H9 (cell line): Measurements from ENCODE around the gene DDX60. TPM values are rescaled to one million over a fixed set of nuclear protein-coding genes. Genes with fewer than 3 reads are reported as not detected.

Source experiments
- DNase-seq: peaks from one replicate; pipeline ENCODE4 v3.0.0-alpha.2; 2017
- H2AFZ ChIP-seq: one replicate; pipeline ENCODE4 v1.6.1; 2013; ENCODE audit warnings: mild to moderate bottlenecking, low read length, control low read depth, moderate library complexity
- H2AK5ac ChIP-seq: 2 replicates; pipeline ENCODE4 v1.6.1; 2013; ENCODE audit warnings: low read length, control low read depth, mixed read lengths; ENCODE audit not compliant: insufficient read length
- H2BK120ac ChIP-seq: one replicate; pipeline ENCODE4 v1.6.1; 2013; ENCODE audit warnings: low read depth, mild to moderate bottlenecking, low read length, control low read depth, inconsistent platforms; ENCODE audit not compliant: poor library complexity, severe bottlenecking
- H2BK12ac ChIP-seq: 2 replicates; pipeline ENCODE4 v1.6.1; 2013; ENCODE audit warnings: low read length, control low read depth, mixed read lengths, low read depth; ENCODE audit not compliant: insufficient read length
- H2BK15ac ChIP-seq: 2 replicates; pipeline ENCODE4 v1.6.1; 2013; ENCODE audit warnings: low read depth, low read length, control low read depth
- H2BK20ac ChIP-seq: one replicate; pipeline ENCODE4 v1.6.1; 2013; ENCODE audit warnings: low read depth, mild to moderate bottlenecking, low read length, control low read depth, inconsistent platforms; ENCODE audit not compliant: poor library complexity, severe bottlenecking
- H2BK5ac ChIP-seq: 2 replicates; pipeline ENCODE4 v1.6.1; 2013; ENCODE audit warnings: low read length, control low read depth, mixed read lengths; ENCODE audit not compliant: insufficient read length
- H3K14ac ChIP-seq: 2 replicates; pipeline ENCODE4 v1.6.1; 2013; ENCODE audit warnings: low read length, control low read depth; ENCODE audit not compliant: insufficient read depth
- H3K18ac ChIP-seq: 2 replicates; pipeline ENCODE4 v1.6.1; 2013; ENCODE audit warnings: low read depth, mild to moderate bottlenecking, mixed read lengths, low read length, control low read depth; ENCODE audit not compliant: insufficient read length
- H3K23ac ChIP-seq: 2 replicates; pipeline ENCODE4 v1.6.1; 2013; ENCODE audit warnings: low read length, control low read depth, mixed read lengths, low read depth; ENCODE audit not compliant: insufficient read length
- H3K23me2 ChIP-seq: 2 replicates; pipeline ENCODE4 v1.6.1; 2013; ENCODE audit warnings: low read depth, mild to moderate bottlenecking, mixed read lengths, low read length, control low read depth; ENCODE audit not compliant: insufficient read length, poor library complexity, severe bottlenecking
- H3K27ac ChIP-seq: 2 replicates; pipeline ENCODE4 v1.5.1; 2013; ENCODE audit warnings: low read length, control low read depth, mixed read lengths, low read depth; ENCODE audit not compliant: insufficient read length
- H3K27me3 ChIP-seq: 2 replicates; pipeline ENCODE4 v1.6.1; 2013; ENCODE audit warnings: low read length, control low read depth, inconsistent platforms; ENCODE audit not compliant: insufficient read depth
- H3K4ac ChIP-seq: 2 replicates; pipeline ENCODE4 v1.6.1; 2013; ENCODE audit warnings: low read depth, mild to moderate bottlenecking, control low read depth, inconsistent platforms, low read length, moderate library complexity
- H3K4me1 ChIP-seq: 2 replicates; pipeline ENCODE4 v1.6.1; 2013; ENCODE audit warnings: low read length, control low read depth, inconsistent platforms; ENCODE audit not compliant: insufficient read depth
- H3K4me2 ChIP-seq: 2 replicates; pipeline ENCODE4 v1.6.1; 2013; ENCODE audit warnings: low read length, control low read depth, mixed read lengths; ENCODE audit not compliant: insufficient read length, insufficient read depth
- H3K56ac ChIP-seq: 2 replicates; pipeline ENCODE4 v1.6.1; 2013; ENCODE audit warnings: low read depth, mild to moderate bottlenecking, mixed read lengths, low read length, control low read depth; ENCODE audit not compliant: insufficient read length
- H3K79me1 ChIP-seq: 2 replicates; pipeline ENCODE4 v1.6.1; 2013; ENCODE audit warnings: low read depth, mild to moderate bottlenecking, moderate library complexity, low read length, control low read depth, inconsistent platforms; ENCODE audit not compliant: insufficient read depth, poor library complexity, severe bottlenecking
- H3K79me2 ChIP-seq: 2 replicates; pipeline ENCODE4 v1.6.1; 2013; ENCODE audit warnings: low read length, control low read depth, inconsistent platforms; ENCODE audit not compliant: insufficient read depth
- H3K9ac ChIP-seq: 2 replicates; pipeline ENCODE4 v1.6.1; 2013; ENCODE audit warnings: low read length, control low read depth, mixed read lengths; ENCODE audit not compliant: insufficient read length; ENCODE audit errors: extremely low read depth
- H3K9me3 ChIP-seq: one replicate; pipeline ENCODE4 v1.6.1; 2013; ENCODE audit warnings: low read depth, low read length, inconsistent platforms; ENCODE audit not compliant: control insufficient read depth
- H3T11ph ChIP-seq: one replicate; pipeline ENCODE4 v1.6.1; 2013; ENCODE audit warnings: mild to moderate bottlenecking, low read length, control low read depth, inconsistent platforms
- H4K20me1 ChIP-seq: one replicate; pipeline ENCODE4 v1.6.1; 2013; ENCODE audit not compliant: control insufficient read depth, insufficient read length, insufficient read depth
- H4K5ac ChIP-seq: 2 replicates; pipeline ENCODE4 v1.6.1; 2013; ENCODE audit warnings: low read depth, mild to moderate bottlenecking, mixed read lengths, low read length, control low read depth; ENCODE audit not compliant: insufficient read length
- H4K8ac ChIP-seq: replicated peaks from 2 replicates; pipeline ENCODE4 v1.6.1; 2013; ENCODE audit warnings: low read length, control low read depth, mixed read lengths, low read depth; ENCODE audit not compliant: insufficient read length
- H4K91ac ChIP-seq: 2 replicates; pipeline ENCODE4 v1.6.1; 2013; ENCODE audit warnings: low read depth, mild to moderate bottlenecking, moderate library complexity, mixed read lengths, low read length, control low read depth; ENCODE audit not compliant: insufficient read length
- H3K27ac Mint-ChIP-seq, 3 experiments: 2 replicates in 2 of 3; 3 replicates in 1 of 3; pipeline ENCODE4 v1.8.0; 2020 to 2021; ENCODE audit warnings: mixed read lengths in 3 of 3, mild to moderate bottlenecking in 1 of 3, moderate library complexity in 1 of 3
- H3K27me3 Mint-ChIP-seq: 2 replicates; pipeline ENCODE4 v1.8.0; 2021; ENCODE audit warnings: low read depth, mild to moderate bottlenecking, moderate library complexity, mixed read lengths
- H3K36me3 Mint-ChIP-seq, 3 experiments: 2 replicates in 2 of 3; 3 replicates in 1 of 3; pipeline ENCODE4 v1.8.0; 2020 to 2021; ENCODE audit warnings: low read depth in 3 of 3, mixed read lengths in 3 of 3; ENCODE audit not compliant: insufficient read depth in 1 of 3
- H3K4me1 Mint-ChIP-seq, 2 experiments: 2 replicates each; pipeline ENCODE4 v1.8.0; 2020; ENCODE audit warnings: mixed read lengths in 2 of 2
- H3K4me3 Mint-ChIP-seq, 2 experiments: 2 replicates in 1 of 2; 3 replicates in 1 of 2; pipeline ENCODE4 v1.8.0; 2020 to 2021; ENCODE audit warnings: mild to moderate bottlenecking in 2 of 2, mixed read lengths in 2 of 2, moderate library complexity in 1 of 2
- H3K9me3 Mint-ChIP-seq, 2 experiments: 2 replicates in 1 of 2; 3 replicates in 1 of 2; pipeline ENCODE4 v1.8.0; 2020; ENCODE audit warnings: mild to moderate bottlenecking in 2 of 2, mixed read lengths in 2 of 2, moderate library complexity in 1 of 2
- WGBS: extraction: QIAGEN DNeasy Blood & Tissue Kit; methylation state at CpG from one replicate; pipeline ENCODE4 v1.1.7; 2013; ENCODE audit warnings: missing lambda C conversion rate, low lambda C conversion rate, mixed read lengths; ENCODE audit not compliant: insufficient read length; ENCODE audit errors: extremely low coverage; 5-methylcytosine and 5-hydroxymethylcytosine counted together
- total RNA-seq: library from RNA; stranded (reverse); gene quantifications from 2 replicates; pipeline ENCODE4 v1.2.1, GENCODE V29; 2021
- TF ChIP-seq, protein P1 (sequence below): fragments of 200-600 bp; sonication (generic); conservative IDR thresholded peaks from 3 replicates; pipeline ENCODE4 v1.8.0; 2021; ENCODE audit warnings: antibody characterized with exemption, mild to moderate bottlenecking

The DDX60 gene
- total RNA-seq, 1 experiment from 2014 or later, result 3.9 TPM

- Histone ChIP-seq H3K9ac (no peak overlapping the region), H3K4me1 (no peaks in the 10 kb centered on the region; the same call in 1 of the 2 replicates), H2BK20ac (no peak overlapping the region), H2BK5ac (no peak overlapping the region), H3K23me2 (no peaks in the 10 kb centered on the region), H3K4ac (no peak overlapping the region), H4K20me1 (no peaks in the 10 kb centered on the region), H2BK15ac (no peak overlapping the region), H2AFZ (no peak overlapping the region), H4K8ac (no peak overlapping the region), H3K18ac (no peak overlapping the region), H4K91ac (no peak overlapping the region), H3K14ac (no peak overlapping the region), H3K27ac (no peak overlapping the region), H2BK12ac (no peak overlapping the region), H3K27me3 (no peaks in the 10 kb centered on the region), H3K9me3 (no peaks in the 10 kb centered on the region), H3K56ac (no peak overlapping the region), H3K79me2 (no peaks in the 10 kb centered on the region), H3T11ph (no peak overlapping the region), H4K5ac (no peak overlapping the region), H3K23ac (no peak overlapping the region), H2AK5ac (no peak overlapping the region), H2BK120ac (no peak overlapping the region), H3K4me2 (no peak overlapping the region), H3K79me1 (no peaks in the 10 kb centered on the region)
- no peak for DNase-seq
- Mint-ChIP-seq H3K27me3 (no peaks in the 10 kb centered on the region), H3K4me3 (no peak overlapping the region), H3K27ac (no peak overlapping the region), H3K36me3 (no peaks in the 10 kb centered on the region), H3K4me1 (peaks cover 11 to 13% of the 10 kb centered on the region in 2 experiments), H3K9me3 (no peaks in the 10 kb centered on the region)
- no CpG with 5 or more reads among the region's 2 CpGs for WGBS
- TF ChIP-seq, protein P1, sequence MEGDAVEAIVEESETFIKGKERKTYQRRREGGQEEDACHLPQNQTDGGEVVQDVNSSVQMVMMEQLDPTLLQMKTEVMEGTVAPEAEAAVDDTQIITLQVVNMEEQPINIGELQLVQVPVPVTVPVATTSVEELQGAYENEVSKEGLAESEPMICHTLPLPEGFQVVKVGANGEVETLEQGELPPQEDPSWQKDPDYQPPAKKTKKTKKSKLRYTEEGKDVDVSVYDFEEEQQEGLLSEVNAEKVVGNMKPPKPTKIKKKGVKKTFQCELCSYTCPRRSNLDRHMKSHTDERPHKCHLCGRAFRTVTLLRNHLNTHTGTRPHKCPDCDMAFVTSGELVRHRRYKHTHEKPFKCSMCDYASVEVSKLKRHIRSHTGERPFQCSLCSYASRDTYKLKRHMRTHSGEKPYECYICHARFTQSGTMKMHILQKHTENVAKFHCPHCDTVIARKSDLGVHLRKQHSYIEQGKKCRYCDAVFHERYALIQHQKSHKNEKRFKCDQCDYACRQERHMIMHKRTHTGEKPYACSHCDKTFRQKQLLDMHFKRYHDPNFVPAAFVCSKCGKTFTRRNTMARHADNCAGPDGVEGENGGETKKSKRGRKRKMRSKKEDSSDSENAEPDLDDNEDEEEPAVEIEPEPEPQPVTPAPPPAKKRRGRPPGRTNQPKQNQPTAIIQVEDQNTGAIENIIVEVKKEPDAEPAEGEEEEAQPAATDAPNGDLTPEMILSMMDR, result no peak
These were observed 42.7 kb downstream of the DDX60 start for GRCh38 chr4:168275836-168276235.
